WTC11 (cell line): ENCODE data around the gene C1orf159. TPM values are rescaled to one million over a fixed set of nuclear protein-coding genes. Genes with fewer than 3 reads are reported as not detected.

Experiments used
- ATAC-seq: fragments of 200-7000 bp; cut with Tn5 transposase; 2 replicates; pipeline ENCODE4 v1.10.0; 2021; ENCODE audit warnings: mild to moderate bottlenecking, moderate library complexity
- CTCF ChIA-PET: fragments of 300-600 bp; sonication (Branson Sonifier 250); formaldehyde crosslinking; loops from one replicate; lab custom pipeline; 2021; ENCODE audit warnings: antibody characterized with exemption; lab: Charles Lee
- POLR2A ChIA-PET: fragments of 350-600 bp; sonication (Branson Sonifier 250); formaldehyde crosslinking; loops from one replicate; lab custom pipeline; 2021; ENCODE audit warnings: antibody characterized with exemption; lab: Charles Lee
- DNase-seq: peaks from one replicate; pipeline ENCODE4 v3.0.0; 2021; ENCODE audit warnings: low spot score
- H3K27ac Mint-ChIP-seq: 2 replicates; pipeline ENCODE4 v1.8.0; 2021; ENCODE audit warnings: mixed read lengths
- H3K27me3 Mint-ChIP-seq: 2 replicates; pipeline ENCODE4 v1.8.0; 2021; ENCODE audit warnings: low read depth, mild to moderate bottlenecking, moderate library complexity, mixed read lengths
- H3K36me3 Mint-ChIP-seq: 2 replicates; pipeline ENCODE4 v1.8.0; 2021; ENCODE audit warnings: mixed read lengths
- H3K4me1 Mint-ChIP-seq: 2 replicates; pipeline ENCODE4 v1.8.0; 2022; ENCODE audit warnings: mixed read lengths
- H3K4me3 Mint-ChIP-seq: 2 replicates; pipeline ENCODE4 v1.8.0; 2021; ENCODE audit warnings: mild to moderate bottlenecking, moderate library complexity, mixed read lengths
- H3K9me3 Mint-ChIP-seq: 2 replicates; pipeline ENCODE4 v1.8.0; 2021; ENCODE audit warnings: mixed read lengths
- ARID4B ChIP-seq: sonication (generic); formaldehyde crosslinking; IDR thresholded peaks from 2 replicates; pipeline ENCODE4 v1.8.0; 2023; ENCODE audit warnings: missing genetic modification reagents, mild to moderate bottlenecking, borderline replicate concordance
- ATF3 ChIP-seq: sonication (generic); formaldehyde crosslinking; conservative IDR thresholded peaks from 2 replicates; pipeline ENCODE4 v1.8.1; 2022; ENCODE audit warnings: mild to moderate bottlenecking, missing genetic modification reagents
- CBFB ChIP-seq: sonication (generic); formaldehyde crosslinking; IDR thresholded peaks from 2 replicates; pipeline ENCODE4 v1.8.1; 2022; ENCODE audit warnings: mild to moderate bottlenecking, low read depth, missing genetic modification reagents
- CREM ChIP-seq: sonication (generic); formaldehyde crosslinking; IDR thresholded peaks from 2 replicates; pipeline ENCODE4 v1.8.1; 2022; ENCODE audit warnings: mild to moderate bottlenecking, missing genetic modification reagents, moderate library complexity
- CTCF ChIP-seq: fragments of 200-600 bp; IDR thresholded peaks from 2 replicates; pipeline ENCODE4 v1.8.0; 2022; ENCODE audit warnings: antibody characterized with exemption
- ELF4 ChIP-seq: sonication (generic); formaldehyde crosslinking; IDR thresholded peaks from 2 replicates; pipeline ENCODE4 v1.8.1; 2022; ENCODE audit warnings: low read depth, mild to moderate bottlenecking, moderate library complexity, missing genetic modification reagents
- EMX1 ChIP-seq: fragments of 250-450 bp; sonication (Bioruptor Pico); IDR thresholded peaks from 2 replicates; pipeline ENCODE4 v1.8.0; 2021; ENCODE audit warnings: mild to moderate bottlenecking
- ESRRA ChIP-seq: sonication (generic); formaldehyde crosslinking; IDR thresholded peaks from 2 replicates; pipeline ENCODE4 v1.8.1; 2022; ENCODE audit warnings: mild to moderate bottlenecking, missing genetic modification reagents, borderline replicate concordance
- ETV6 ChIP-seq: sonication (generic); formaldehyde crosslinking; IDR thresholded peaks from 2 replicates; pipeline ENCODE4 v1.8.1; 2022; ENCODE audit warnings: mild to moderate bottlenecking, missing genetic modification reagents
- FOXJ3 ChIP-seq: sonication (generic); formaldehyde crosslinking; IDR thresholded peaks from 2 replicates; pipeline ENCODE4 v1.9.0; 2021; ENCODE audit warnings: missing genetic modification reagents, mild to moderate bottlenecking, borderline replicate concordance
- GRHL2 ChIP-seq: fragments of 250-450 bp; sonication (Bioruptor Pico); IDR thresholded peaks from 2 replicates; pipeline ENCODE4 v1.8.0; 2022; ENCODE audit warnings: mild to moderate bottlenecking, moderate library complexity; ENCODE audit not compliant: insufficient replicate concordance, severe bottlenecking
- IRF1 ChIP-seq: sonication (generic); formaldehyde crosslinking; IDR thresholded peaks from 2 replicates; pipeline ENCODE4 v1.8.0; 2023; ENCODE audit warnings: missing genetic modification reagents
- JAZF1 ChIP-seq: fragments of 250-450 bp; sonication (Bioruptor Pico); IDR thresholded peaks from 2 replicates; pipeline ENCODE4 v1.9.0; 2021; ENCODE audit warnings: moderate library complexity, mild to moderate bottlenecking, inconsistent platforms
- MAX ChIP-seq: sonication (generic); formaldehyde crosslinking; IDR thresholded peaks from 2 replicates; pipeline ENCODE4 v1.8.0; 2022; ENCODE audit warnings: mild to moderate bottlenecking, missing genetic modification reagents
- MYBL2 ChIP-seq: sonication (generic); formaldehyde crosslinking; IDR thresholded peaks from 2 replicates; pipeline ENCODE4 v1.8.1; 2023; ENCODE audit warnings: mild to moderate bottlenecking, moderate library complexity, missing genetic modification reagents
- NFYB ChIP-seq: sonication (generic); formaldehyde crosslinking; conservative IDR thresholded peaks from 2 replicates; pipeline ENCODE4 v1.8.0; 2022; ENCODE audit warnings: low read depth, missing genetic modification reagents
- NR1H2 ChIP-seq: sonication (generic); formaldehyde crosslinking; IDR thresholded peaks from 2 replicates; pipeline ENCODE4 v1.9.0; 2021; ENCODE audit warnings: mild to moderate bottlenecking, moderate library complexity, missing genetic modification reagents
- NR3C1 ChIP-seq: sonication (generic); formaldehyde crosslinking; conservative IDR thresholded peaks from 2 replicates; pipeline ENCODE4 v1.8.1; 2023; ENCODE audit warnings: low read depth, mild to moderate bottlenecking, missing genetic modification reagents
- ZBTB21 ChIP-seq: sonication (generic); formaldehyde crosslinking; IDR thresholded peaks from 2 replicates; pipeline ENCODE4 v1.8.1; 2023; ENCODE audit warnings: mild to moderate bottlenecking, missing genetic modification reagents, borderline replicate concordance
- ZNF219 ChIP-seq: sonication (generic); formaldehyde crosslinking; IDR thresholded peaks from 2 replicates; pipeline ENCODE4 v1.8.0; 2023; ENCODE audit warnings: missing genetic modification reagents, mild to moderate bottlenecking, borderline replicate concordance
- ZNF425 ChIP-seq: fragments of 250-450 bp; sonication (Bioruptor Pico); conservative IDR thresholded peaks from 2 replicates; pipeline ENCODE4 v1.9.0; 2021; ENCODE audit warnings: mild to moderate bottlenecking
- total RNA-seq: library from RNA; stranded (reverse); gene quantifications from 3 replicates; pipeline ENCODE4 v1.2.3, GENCODE V29; 2021

The C1orf159 gene
- total RNA-seq, 1 experiment from 2014 or later = 17.8 TPM

- TF ChIP-seq ARID4B (CRISPR knock-in tag) = no peak
- TF ChIP-seq ETV6 (CRISPR knock-in tag) = no peak
- no peak for TF ChIP-seq CREM (CRISPR knock-in tag)
- no peak for TF ChIP-seq ELF4 (CRISPR knock-in tag)
- no peak for TF ChIP-seq GRHL2 (CRISPR knock-in tag)
- no peak for TF ChIP-seq ZBTB21 (CRISPR knock-in tag)
- TF ChIP-seq MYBL2 (CRISPR knock-in tag) = no peak
- TF ChIP-seq, all 79 proteins: peak for 0
These were observed 45.3 kb upstream of the C1orf159 start (continued) for GRCh38 chr1:1161078-1161682.

GRCh38 chr1:1160281-1160930 lies 44.5 kb upstream of the C1orf159 start:
- peaks cover under 1% of the 10 kb centered on the region for H3K36me3 Mint-ChIP-seq
- peaks cover 11% of the 10 kb centered on the region for H3K4me1 Mint-ChIP-seq
- ChIA-PET POLR2A (no interaction called here), CTCF (no interaction called here)
- ATAC-seq (no peak), DNase-seq (no peak)
- TF ChIP-seq FOXJ3 (CRISPR knock-in tag) (no peak), NFYB (no peak), ATF3 (CRISPR knock-in tag) (no peak), NR1H2 (CRISPR knock-in tag) (no peak), GRHL2 (CRISPR knock-in tag) (no peak), ESRRA (CRISPR knock-in tag) (no peak), EMX1 (CRISPR knock-in tag) (no peak), ZNF425 (CRISPR knock-in tag) (no peak), ZNF219 (CRISPR knock-in tag) (no peak), CBFB (CRISPR knock-in tag) (no peak), CTCF (no peak), IRF1 (CRISPR knock-in tag) (no peak), MAX (CRISPR knock-in tag) (no peak), JAZF1 (CRISPR knock-in tag) (no peak), NR3C1 (CRISPR knock-in tag) (no peak)
- H3K9me3 Mint-ChIP-seq = peaks cover 1% of the 10 kb centered on the region
- no peak overlapping the region for H3K27ac Mint-ChIP-seq
- H3K4me3 Mint-ChIP-seq = no peak overlapping the region
- H3K27me3 Mint-ChIP-seq = peaks cover 11% of the 10 kb centered on the region
